ENCODE results near the gene CCDC57. TPM values are rescaled to one million over a fixed set of nuclear protein-coding genes. Genes with fewer than 3 reads are reported as not detected.

Gene CCDC57
- total and polyA plus RNA-seq, 2 experiments from 2014 or later = 46.2 to 53.5 TPM

- Histone ChIP-seq H3K9me3 (ENCODE audit: low read depth) (no peaks in the 10 kb centered on the region), H3K4me3 (no peak overlapping the region), H3K27ac (peak overlapping the region; percentile 54), H3K36me3 (peaks cover 2% of the 10 kb centered on the region), H3K4me1 (ENCODE audit: low read depth) (peaks cover 18% of the 10 kb centered on the region), H3K27me3 (no peaks in the 10 kb centered on the region)
- no peak for DNase-seq (ENCODE audit: low read depth in 1 of 2, low spot score in 1 of 2)
- TF ChIP-seq CTCF (IDR thresholded peaks at IDR 0.05; ENCODE audit: low read depth, low read length) = no peak
Measured at GRCh38 chr17:82124101-82124500, 88.5 kb downstream of the CCDC57 start.

- H3K27me3 ChIP-seq = no peaks in the 10 kb centered on the region
- H3K9me3 ChIP-seq (ENCODE audit: low read depth) = no peaks in the 10 kb centered on the region
- TF ChIP-seq CTCF (IDR thresholded peaks at IDR 0.05; ENCODE audit: low read depth, low read length) = no peak
- H3K4me1 ChIP-seq (ENCODE audit: low read depth) = peaks cover 38% of the 10 kb centered on the region
- no peak overlapping the region for H3K4me3 ChIP-seq
- peaks cover 1% of the 10 kb centered on the region for H3K36me3 ChIP-seq
- peak overlapping the region; percentile 87 for H3K27ac ChIP-seq
- DNase-seq (ENCODE audit: low read depth in 1 of 2, low spot score in 1 of 2) = no peak
Measured at GRCh38 chr17:82121660-82122629, 90.7 kb downstream of the CCDC57 start.

GRCh38 chr17:82121246-82121645 is 91.4 kb downstream of the CCDC57 start:
- peak in 1 of 2 donors; percentile 31 for DNase-seq (ENCODE audit: low read depth in 1 of 2, low spot score in 1 of 2)
- Histone ChIP-seq H3K27ac (peak overlapping the region; percentile 87), H3K27me3 (no peaks in the 10 kb centered on the region), H3K36me3 (no peaks in the 10 kb centered on the region), H3K4me1 (ENCODE audit: low read depth) (peaks cover 45% of the 10 kb centered on the region), H3K9me3 (ENCODE audit: low read depth) (no peaks in the 10 kb centered on the region), H3K4me3 (no peak overlapping the region)
- no peak for TF ChIP-seq CTCF (IDR thresholded peaks at IDR 0.05; ENCODE audit: low read depth, low read length)

GRCh38 chr17:82120148-82120547 is 92.5 kb downstream of the CCDC57 start:
- H3K9me3 ChIP-seq (ENCODE audit: low read depth) = no peaks in the 10 kb centered on the region
- peak overlapping the region; percentile 90 for H3K27ac ChIP-seq
- no peak for DNase-seq (ENCODE audit: low read depth in 1 of 2, low spot score in 1 of 2)
- H3K27me3 ChIP-seq = no peaks in the 10 kb centered on the region
- H3K36me3 ChIP-seq = no peaks in the 10 kb centered on the region
- H3K4me1 ChIP-seq (ENCODE audit: low read depth) = peaks cover 47% of the 10 kb centered on the region
- H3K4me3 ChIP-seq = no peak overlapping the region
- TF ChIP-seq CTCF (IDR thresholded peaks at IDR 0.05; ENCODE audit: low read depth, low read length) = no peak

GRCh38 chr17:82118815-82119380 is 93.7 kb downstream of the CCDC57 start:
- Histone ChIP-seq H3K4me1 (ENCODE audit: low read depth) (peaks cover 47% of the 10 kb centered on the region), H3K4me3 (no peak overlapping the region), H3K9me3 (ENCODE audit: low read depth) (no peaks in the 10 kb centered on the region), H3K27ac (peak overlapping the region; percentile 90), H3K27me3 (no peaks in the 10 kb centered on the region), H3K36me3 (no peaks in the 10 kb centered on the region)
- peak; percentile 44 to 86 for DNase-seq (ENCODE audit: low read depth in 1 of 2, low spot score in 1 of 2)
- TF ChIP-seq CTCF (IDR thresholded peaks at IDR 0.05; ENCODE audit: low read depth, low read length) = no peak
